GM23338 (cell line): ENCODE data around the gene CDKAL1. TPM values are rescaled to one million over a fixed set of nuclear protein-coding genes. Genes with fewer than 3 reads are reported as not detected.

Source experiments
- ATAC-seq: fragments of 200-7000 bp; cut with Tn5 transposase; 3 replicates; pipeline ENCODE4 v1.9.1; 2020
- DNase-seq: peaks from one replicate; pipeline ENCODE4 v3.0.0-alpha.2; 2015; ENCODE audit warnings: low spot score
- H2AFZ ChIP-seq: fragments of 200-600 bp; sonication (generic); 2 replicates; pipeline ENCODE4 v1.8.0; 2016; ENCODE audit warnings: antibody characterized with exemption, mild to moderate bottlenecking, moderate library complexity
- H3F3A ChIP-seq: fragments of 200-600 bp; sonication (generic); replicated peaks from 2 replicates; pipeline ENCODE4 v1.8.0; 2017; ENCODE audit warnings: antibody characterized with exemption, mixed run types, low read depth
- H3K27ac ChIP-seq: fragments of 200-600 bp; sonication (generic); 2 replicates; pipeline ENCODE4 v1.6.1; 2016; ENCODE audit warnings: low read depth
- H3K27me3 ChIP-seq: fragments of 200-600 bp; sonication (generic); 2 replicates; pipeline ENCODE4 v1.8.0; 2016; ENCODE audit warnings: mild to moderate bottlenecking, mixed run types, moderate library complexity; ENCODE audit not compliant: insufficient read depth
- H3K36me3 ChIP-seq: fragments of 200-600 bp; sonication (generic); 2 replicates; pipeline ENCODE4 v1.8.0; 2016; ENCODE audit warnings: mild to moderate bottlenecking; ENCODE audit not compliant: insufficient read depth
- H3K4me1 ChIP-seq: fragments of 200-600 bp; sonication (generic); 2 replicates; pipeline ENCODE4 v1.8.0; 2016; ENCODE audit warnings: mild to moderate bottlenecking, moderate library complexity; ENCODE audit not compliant: insufficient read depth
- H3K4me2 ChIP-seq: fragments of 200-600 bp; sonication (generic); 2 replicates; pipeline ENCODE4 v1.7.1; 2017; ENCODE audit warnings: mixed run types
- H3K4me3 ChIP-seq: fragments of 200-600 bp; sonication (generic); 2 replicates; pipeline ENCODE4 v1.6.1; 2016; ENCODE audit warnings: mixed run types
- H3K79me2 ChIP-seq: fragments of 200-600 bp; sonication (generic); replicated peaks from 2 replicates; pipeline ENCODE4 v1.8.0; 2017; ENCODE audit warnings: mild to moderate bottlenecking; ENCODE audit not compliant: insufficient read depth
- H3K9me2 ChIP-seq: fragments of 200-600 bp; sonication (generic); 2 replicates; pipeline ENCODE4 v1.8.0; 2017; ENCODE audit not compliant: insufficient read depth
- H4K20me1 ChIP-seq: fragments of 200-600 bp; sonication (generic); replicated peaks from 2 replicates; pipeline ENCODE4 v1.8.0; 2017; ENCODE audit warnings: mild to moderate bottlenecking; ENCODE audit not compliant: insufficient read depth
- H3K27ac Mint-ChIP-seq: 2 replicates; pipeline ENCODE4 v1.8.0; 2020; ENCODE audit warnings: inconsistent platforms, mild to moderate bottlenecking, moderate library complexity, mixed read lengths
- H3K27me3 Mint-ChIP-seq: 3 replicates; pipeline ENCODE4 v1.8.0; 2022; ENCODE audit warnings: low read depth, mild to moderate bottlenecking, moderate library complexity, mixed read lengths, inconsistent platforms; ENCODE audit not compliant: insufficient read depth, poor library complexity
- H3K36me3 Mint-ChIP-seq: 3 replicates; pipeline ENCODE4 v1.8.0; 2021; ENCODE audit warnings: low read depth, mild to moderate bottlenecking, inconsistent platforms, moderate library complexity, mixed read lengths
- H3K4me1 Mint-ChIP-seq: 3 replicates; pipeline ENCODE4 v1.8.0; 2020; ENCODE audit warnings: mild to moderate bottlenecking, inconsistent platforms, mixed read lengths
- H3K4me3 Mint-ChIP-seq: 3 replicates; pipeline ENCODE4 v1.8.0; 2021; ENCODE audit warnings: moderate library complexity, mild to moderate bottlenecking, inconsistent platforms, mixed read lengths
- H3K9me3 Mint-ChIP-seq: 3 replicates; pipeline ENCODE4 v1.8.0; 2020; ENCODE audit warnings: moderate library complexity, mild to moderate bottlenecking, inconsistent platforms, mixed read lengths
- EZH2 ChIP-seq: fragments of 200-600 bp; sonication (generic); IDR thresholded peaks from one replicate; pipeline ENCODE4 v1.8.0; 2017; ENCODE audit warnings: antibody characterized with exemption, mild to moderate bottlenecking, low read depth; ENCODE audit not compliant: unreplicated experiment
- EZH2phosphoT487 ChIP-seq: fragments of 200-600 bp; sonication (generic); IDR thresholded peaks from one replicate; pipeline ENCODE4 v1.8.1; 2018; ENCODE audit warnings: antibody characterized with exemption; ENCODE audit not compliant: unreplicated experiment
- JUNB ChIP-seq: IDR thresholded peaks from one replicate; pipeline ENCODE4 v1.6.1; 2016; ENCODE audit warnings: antibody characterized with exemption; ENCODE audit not compliant: unreplicated experiment
- polyA plus RNA-seq: library from polyadenylated mRNA; unstranded; fragments of >200 nt; fragmentation: Nextera tagmentation; extraction: Ambion mirVana; gene quantifications from 2 replicates; pipeline ENCODE4 v1.2.1, GENCODE V29; 2016
- total RNA-seq: library from RNA; depleted of rRNA; stranded (reverse); fragments of >200 nt; shearing (Covaris generic); gene quantifications from 2 replicates; pipeline ENCODE4 v1.2.3, GENCODE V29; 2014
- TF ChIP-seq, protein P1 (sequence below): fragments of 250-450 bp; sonication (Bioruptor Pico); IDR thresholded peaks from 2 replicates; pipeline ENCODE4 v1.5.0; 2020; ENCODE audit warnings: mild to moderate bottlenecking, moderate library complexity
- TF ChIP-seq, protein P2 (sequence below), 2 experiments: fragments of 200-600 bp in 1 of 2; sonication (generic) in 1 of 2; conservative IDR thresholded peaks; 2 replicates each; pipeline versions ENCODE4 v1.5.1 to v1.6.1; 2016 to 2017; ENCODE audit warnings: antibody characterized with exemption in 2 of 2, low read depth in 2 of 2, mild to moderate bottlenecking in 2 of 2, moderate library complexity in 1 of 2
- TF ChIP-seq, protein P3 (sequence below): IDR thresholded peaks from 2 replicates; pipeline ENCODE4 v1.6.1; 2016; ENCODE audit warnings: antibody characterized with exemption

Gene CDKAL1
- total and polyA plus RNA-seq, 2 experiments from 2014 or later: 17.8 to 35.0 TPM

DNA sequence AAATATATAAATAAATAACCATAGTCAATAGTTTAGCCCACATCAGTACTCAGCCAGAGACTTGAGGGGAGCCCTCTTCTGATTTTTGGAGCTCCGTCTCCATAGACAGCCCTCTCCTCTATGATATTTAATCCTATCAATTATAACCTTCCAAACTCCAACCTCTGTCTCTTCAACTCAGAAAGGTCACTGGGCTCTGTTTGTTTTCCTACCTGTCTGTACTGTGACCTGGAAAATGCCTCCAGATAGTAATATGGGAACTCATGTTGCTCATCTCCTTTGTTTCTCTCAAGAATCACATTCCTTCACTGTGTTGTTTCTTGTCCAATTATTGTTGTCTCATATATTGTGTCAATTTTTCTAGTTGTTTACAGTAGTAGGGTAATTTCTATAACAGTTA lies 409.7 kb downstream of the CDKAL1 start (continued):
- TF ChIP-seq, protein P1, sequence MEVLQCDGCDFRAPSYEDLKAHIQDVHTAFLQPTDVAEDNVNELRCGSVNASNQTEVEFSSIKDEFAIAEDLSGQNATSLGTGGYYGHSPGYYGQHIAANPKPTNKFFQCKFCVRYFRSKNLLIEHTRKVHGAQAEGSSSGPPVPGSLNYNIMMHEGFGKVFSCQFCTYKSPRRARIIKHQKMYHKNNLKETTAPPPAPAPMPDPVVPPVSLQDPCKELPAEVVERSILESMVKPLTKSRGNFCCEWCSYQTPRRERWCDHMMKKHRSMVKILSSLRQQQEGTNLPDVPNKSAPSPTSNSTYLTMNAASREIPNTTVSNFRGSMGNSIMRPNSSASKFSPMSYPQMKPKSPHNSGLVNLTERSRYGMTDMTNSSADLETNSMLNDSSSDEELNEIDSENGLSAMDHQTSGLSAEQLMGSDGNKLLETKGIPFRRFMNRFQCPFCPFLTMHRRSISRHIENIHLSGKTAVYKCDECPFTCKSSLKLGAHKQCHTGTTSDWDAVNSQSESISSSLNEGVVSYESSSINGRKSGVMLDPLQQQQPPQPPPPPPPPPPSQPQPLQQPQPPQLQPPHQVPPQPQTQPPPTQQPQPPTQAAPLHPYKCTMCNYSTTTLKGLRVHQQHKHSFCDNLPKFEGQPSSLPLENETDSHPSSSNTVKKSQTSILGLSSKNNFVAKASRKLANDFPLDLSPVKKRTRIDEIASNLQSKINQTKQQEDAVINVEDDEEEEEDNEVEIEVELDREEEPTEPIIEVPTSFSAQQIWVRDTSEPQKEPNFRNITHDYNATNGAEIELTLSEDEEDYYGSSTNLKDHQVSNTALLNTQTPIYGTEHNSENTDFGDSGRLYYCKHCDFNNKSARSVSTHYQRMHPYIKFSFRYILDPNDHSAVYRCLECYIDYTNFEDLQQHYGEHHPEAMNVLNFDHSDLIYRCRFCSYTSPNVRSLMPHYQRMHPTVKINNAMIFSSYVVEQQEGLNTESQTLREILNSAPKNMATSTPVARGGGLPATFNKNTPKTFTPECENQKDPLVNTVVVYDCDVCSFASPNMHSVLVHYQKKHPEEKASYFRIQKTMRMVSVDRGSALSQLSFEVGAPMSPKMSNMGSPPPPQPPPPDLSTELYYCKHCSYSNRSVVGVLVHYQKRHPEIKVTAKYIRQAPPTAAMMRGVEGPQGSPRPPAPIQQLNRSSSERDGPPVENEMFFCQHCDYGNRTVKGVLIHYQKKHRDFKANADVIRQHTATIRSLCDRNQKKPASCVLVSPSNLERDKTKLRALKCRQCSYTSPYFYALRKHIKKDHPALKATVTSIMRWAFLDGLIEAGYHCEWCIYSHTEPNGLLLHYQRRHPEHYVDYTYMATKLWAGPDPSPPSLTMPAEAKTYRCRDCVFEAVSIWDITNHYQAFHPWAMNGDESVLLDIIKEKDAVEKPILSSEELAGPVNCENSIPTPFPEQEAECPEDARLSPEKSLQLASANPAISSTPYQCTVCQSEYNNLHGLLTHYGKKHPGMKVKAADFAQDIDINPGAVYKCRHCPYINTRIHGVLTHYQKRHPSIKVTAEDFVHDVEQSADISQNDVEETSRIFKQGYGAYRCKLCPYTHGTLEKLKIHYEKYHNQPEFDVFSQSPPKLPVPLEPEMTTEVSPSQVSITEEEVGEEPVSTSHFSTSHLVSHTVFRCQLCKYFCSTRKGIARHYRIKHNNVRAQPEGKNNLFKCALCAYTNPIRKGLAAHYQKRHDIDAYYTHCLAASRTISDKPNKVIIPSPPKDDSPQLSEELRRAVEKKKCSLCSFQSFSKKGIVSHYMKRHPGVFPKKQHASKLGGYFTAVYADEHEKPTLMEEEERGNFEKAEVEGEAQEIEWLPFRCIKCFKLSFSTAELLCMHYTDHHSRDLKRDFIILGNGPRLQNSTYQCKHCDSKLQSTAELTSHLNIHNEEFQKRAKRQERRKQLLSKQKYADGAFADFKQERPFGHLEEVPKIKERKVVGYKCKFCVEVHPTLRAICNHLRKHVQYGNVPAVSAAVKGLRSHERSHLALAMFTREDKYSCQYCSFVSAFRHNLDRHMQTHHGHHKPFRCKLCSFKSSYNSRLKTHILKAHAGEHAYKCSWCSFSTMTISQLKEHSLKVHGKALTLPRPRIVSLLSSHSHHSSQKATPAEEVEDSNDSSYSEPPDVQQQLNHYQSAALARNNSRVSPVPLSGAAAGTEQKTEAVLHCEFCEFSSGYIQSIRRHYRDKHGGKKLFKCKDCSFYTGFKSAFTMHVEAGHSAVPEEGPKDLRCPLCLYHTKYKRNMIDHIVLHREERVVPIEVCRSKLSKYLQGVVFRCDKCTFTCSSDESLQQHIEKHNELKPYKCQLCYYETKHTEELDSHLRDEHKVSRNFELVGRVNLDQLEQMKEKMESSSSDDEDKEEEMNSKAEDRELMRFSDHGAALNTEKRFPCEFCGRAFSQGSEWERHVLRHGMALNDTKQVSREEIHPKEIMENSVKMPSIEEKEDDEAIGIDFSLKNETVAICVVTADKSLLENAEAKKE (CRISPR knock-in tag): no peak
- TF ChIP-seq JUNB: no peak
- TF ChIP-seq EZH2: no peak
- TF ChIP-seq, protein P2, sequence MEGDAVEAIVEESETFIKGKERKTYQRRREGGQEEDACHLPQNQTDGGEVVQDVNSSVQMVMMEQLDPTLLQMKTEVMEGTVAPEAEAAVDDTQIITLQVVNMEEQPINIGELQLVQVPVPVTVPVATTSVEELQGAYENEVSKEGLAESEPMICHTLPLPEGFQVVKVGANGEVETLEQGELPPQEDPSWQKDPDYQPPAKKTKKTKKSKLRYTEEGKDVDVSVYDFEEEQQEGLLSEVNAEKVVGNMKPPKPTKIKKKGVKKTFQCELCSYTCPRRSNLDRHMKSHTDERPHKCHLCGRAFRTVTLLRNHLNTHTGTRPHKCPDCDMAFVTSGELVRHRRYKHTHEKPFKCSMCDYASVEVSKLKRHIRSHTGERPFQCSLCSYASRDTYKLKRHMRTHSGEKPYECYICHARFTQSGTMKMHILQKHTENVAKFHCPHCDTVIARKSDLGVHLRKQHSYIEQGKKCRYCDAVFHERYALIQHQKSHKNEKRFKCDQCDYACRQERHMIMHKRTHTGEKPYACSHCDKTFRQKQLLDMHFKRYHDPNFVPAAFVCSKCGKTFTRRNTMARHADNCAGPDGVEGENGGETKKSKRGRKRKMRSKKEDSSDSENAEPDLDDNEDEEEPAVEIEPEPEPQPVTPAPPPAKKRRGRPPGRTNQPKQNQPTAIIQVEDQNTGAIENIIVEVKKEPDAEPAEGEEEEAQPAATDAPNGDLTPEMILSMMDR (conservative IDR thresholded peaks at IDR 0.05; ENCODE audit: low read depth in 2 of 2): no peak
- TF ChIP-seq, protein P3, sequence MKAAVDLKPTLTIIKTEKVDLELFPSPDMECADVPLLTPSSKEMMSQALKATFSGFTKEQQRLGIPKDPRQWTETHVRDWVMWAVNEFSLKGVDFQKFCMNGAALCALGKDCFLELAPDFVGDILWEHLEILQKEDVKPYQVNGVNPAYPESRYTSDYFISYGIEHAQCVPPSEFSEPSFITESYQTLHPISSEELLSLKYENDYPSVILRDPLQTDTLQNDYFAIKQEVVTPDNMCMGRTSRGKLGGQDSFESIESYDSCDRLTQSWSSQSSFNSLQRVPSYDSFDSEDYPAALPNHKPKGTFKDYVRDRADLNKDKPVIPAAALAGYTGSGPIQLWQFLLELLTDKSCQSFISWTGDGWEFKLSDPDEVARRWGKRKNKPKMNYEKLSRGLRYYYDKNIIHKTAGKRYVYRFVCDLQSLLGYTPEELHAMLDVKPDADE: no peak

DNA sequence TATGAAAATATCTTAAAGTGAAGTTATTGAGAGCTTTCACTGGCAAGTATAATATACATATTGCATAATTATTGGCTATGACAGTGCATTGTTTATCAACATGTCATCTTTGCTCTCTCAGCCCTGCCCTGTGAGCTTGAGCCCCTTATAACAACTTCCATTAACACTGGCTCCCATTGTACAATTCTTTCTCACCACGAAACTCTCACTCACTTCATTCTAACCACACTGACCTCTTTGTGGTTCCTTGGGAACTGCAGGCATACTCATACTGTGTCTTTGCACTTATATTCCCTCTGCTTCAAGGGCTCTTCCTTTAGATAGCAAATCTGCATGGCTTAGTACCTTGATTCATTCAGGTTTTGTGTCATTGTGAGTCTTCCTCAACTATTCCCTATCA lies 411.8 kb downstream of the CDKAL1 start:
- DNase-seq: peak; percentile 46
- peaks cover 7% of the 10 kb centered on the region for H3K27me3 Mint-ChIP-seq

More for the DNA sequence above, 411.8 kb downstream of the CDKAL1 start:
- Mint-ChIP-seq H3K4me3 (no peak overlapping the region), H3K9me3 (peaks cover 14% of the 10 kb centered on the region), H3K27ac (no peak overlapping the region), H3K36me3 (peaks cover 21% of the 10 kb centered on the region), H3K4me1 (peaks cover 3% of the 10 kb centered on the region; the same call in 1 of the 3 replicates)
- H3K4me1 ChIP-seq: no peaks in the 10 kb centered on the region
- H3F3A ChIP-seq: no peaks in the 10 kb centered on the region
- no peaks in the 10 kb centered on the region for H3K79me2 ChIP-seq
- H2AFZ ChIP-seq: no peak overlapping the region
- no peaks in the 10 kb centered on the region for H3K36me3 ChIP-seq
- peak; percentile 80 for ATAC-seq
- no peak overlapping the region for H3K4me3 ChIP-seq
- no peaks in the 10 kb centered on the region for H3K9me2 ChIP-seq
- H4K20me1 ChIP-seq: no peaks in the 10 kb centered on the region
- no peaks in the 10 kb centered on the region for H3K27me3 ChIP-seq
- TF ChIP-seq, protein P2 (conservative IDR thresholded peaks at IDR 0.05; ENCODE audit: low read depth in 2 of 2): peak; percentile 31 to 39; a peak in 3 of 4 replicates
- no peak for TF ChIP-seq EZH2phosphoT487
- no peak overlapping the region for H3K27ac ChIP-seq
- no peak overlapping the region for H3K4me2 ChIP-seq
